Astrocyte (in vitro differentiated cells and primary cell): ENCODE data around the gene COA6. TPM values are rescaled to one million over a fixed set of nuclear protein-coding genes. Genes with fewer than 3 reads are reported as not detected.

Source experiments
- DNase-seq: peaks from one replicate; pipeline ENCODE4 v3.0.0-alpha.2; 2010; ENCODE audit warnings: low read depth
- FAIRE-seq: peaks from 2 replicates; lab custom pipeline; 2011; peaks lifted over from hg19 to GRCh38; lab: Jason Lieb, UNC
- H2AFZ ChIP-seq: 2 replicates; pipeline ENCODE4 v1.6.0; 2012; ENCODE audit warnings: low read depth, low read length, inconsistent platforms
- H3K27ac ChIP-seq: 2 replicates; pipeline ENCODE4 v1.5.1; 2011; ENCODE audit warnings: low read depth, low read length, inconsistent platforms
- H3K27me3 ChIP-seq: 2 replicates; pipeline ENCODE4 v1.6.0; 2011; ENCODE audit warnings: low read length, inconsistent platforms; ENCODE audit not compliant: insufficient read depth
- H3K36me3 ChIP-seq: 2 replicates; pipeline ENCODE4 v1.5.1; 2011; ENCODE audit warnings: low read length, inconsistent platforms; ENCODE audit not compliant: insufficient read depth
- H3K4me1 ChIP-seq: 2 replicates; pipeline ENCODE4 v1.5.1; 2011; ENCODE audit warnings: low read length, inconsistent platforms; ENCODE audit not compliant: insufficient read depth
- H3K4me2 ChIP-seq: 2 replicates; pipeline ENCODE4 v1.6.0; 2012; ENCODE audit warnings: low read length, inconsistent platforms
- H3K4me3 ChIP-seq: 2 replicates; pipeline ENCODE4 v1.5.1; 2011; ENCODE audit warnings: low read depth, mild to moderate bottlenecking, low read length, inconsistent platforms; ENCODE audit not compliant: insufficient read depth
- H3K79me2 ChIP-seq: 2 replicates; pipeline ENCODE4 v1.6.0; 2012; ENCODE audit warnings: mild to moderate bottlenecking, low read length, inconsistent platforms; ENCODE audit not compliant: insufficient read depth
- H3K9ac ChIP-seq: 2 replicates; pipeline ENCODE4 v1.6.0; 2012; ENCODE audit warnings: mild to moderate bottlenecking, low read length, inconsistent platforms
- H3K9me3 ChIP-seq: 2 replicates; pipeline ENCODE4 v1.5.1; 2012; ENCODE audit warnings: low read depth, mild to moderate bottlenecking, low read length, inconsistent platforms; ENCODE audit not compliant: insufficient read depth
- H4K20me1 ChIP-seq: 2 replicates; pipeline ENCODE4 v1.6.0; 2012; ENCODE audit warnings: low read length, inconsistent platforms; ENCODE audit not compliant: insufficient read depth
- H3K27ac Mint-ChIP-seq: one replicate; pipeline ENCODE4 v1.8.0; 2021; ENCODE audit warnings: mild to moderate bottlenecking, mixed read lengths; ENCODE audit not compliant: unreplicated experiment
- H3K27me3 Mint-ChIP-seq: one replicate; pipeline ENCODE4 v1.8.0; 2021; ENCODE audit warnings: low read depth, mixed read lengths; ENCODE audit not compliant: unreplicated experiment
- H3K36me3 Mint-ChIP-seq: one replicate; pipeline ENCODE4 v1.8.0; 2021; ENCODE audit warnings: low read depth, mixed read lengths; ENCODE audit not compliant: unreplicated experiment
- H3K4me1 Mint-ChIP-seq: one replicate; pipeline ENCODE4 v1.8.0; 2021; ENCODE audit warnings: low read depth, mixed read lengths; ENCODE audit not compliant: unreplicated experiment
- H3K4me3 Mint-ChIP-seq: one replicate; pipeline ENCODE4 v1.8.0; 2021; ENCODE audit warnings: mild to moderate bottlenecking, moderate library complexity, mixed read lengths; ENCODE audit not compliant: unreplicated experiment
- H3K9me3 Mint-ChIP-seq: one replicate; pipeline ENCODE4 v1.8.0; 2021; ENCODE audit warnings: mild to moderate bottlenecking, mixed read lengths; ENCODE audit not compliant: unreplicated experiment
- EZH2 ChIP-seq: IDR thresholded peaks from 2 replicates; pipeline ENCODE4 v1.6.1; 2012; ENCODE audit warnings: mild to moderate bottlenecking, low read length, inconsistent platforms; ENCODE audit not compliant: insufficient read depth
- total RNA-seq: library from RNA; stranded (reverse); gene quantifications from 2 replicates; pipeline ENCODE4 v1.2.1, GENCODE V29; 2021
- TF ChIP-seq, protein P1 (sequence below): IDR thresholded peaks from 2 replicates; pipeline ENCODE4 v1.5.1; 2011; ENCODE audit warnings: low read depth, mild to moderate bottlenecking, inconsistent platforms, low read length, moderate library complexity; ENCODE audit not compliant: insufficient read depth

Gene COA6
- total RNA-seq, 1 donor from 2014 or later = 22.0 TPM

GRCh38 chr1:234400773-234401172 lies 27.5 kb downstream of the COA6 start:
- Histone ChIP-seq H3K9ac (no peak overlapping the region), H3K36me3 (no peaks in the 10 kb centered on the region), H3K4me3 (no peak overlapping the region), H3K27me3 (no peaks in the 10 kb centered on the region), H3K27ac (no peak overlapping the region), H3K4me1 (peaks cover 6% of the 10 kb centered on the region), H2AFZ (no peak overlapping the region), H3K79me2 (no peaks in the 10 kb centered on the region), H3K9me3 (no peaks in the 10 kb centered on the region), H3K4me2 (no peak overlapping the region), H4K20me1 (no peaks in the 10 kb centered on the region)
- Mint-ChIP-seq H3K27me3 (no peaks in the 10 kb centered on the region), H3K9me3 (no peaks in the 10 kb centered on the region), H3K27ac (no peak overlapping the region), H3K4me1 (peaks cover 8% of the 10 kb centered on the region), H3K36me3 (peaks cover 6% of the 10 kb centered on the region), H3K4me3 (no peak overlapping the region)
- TF ChIP-seq, protein P1, sequence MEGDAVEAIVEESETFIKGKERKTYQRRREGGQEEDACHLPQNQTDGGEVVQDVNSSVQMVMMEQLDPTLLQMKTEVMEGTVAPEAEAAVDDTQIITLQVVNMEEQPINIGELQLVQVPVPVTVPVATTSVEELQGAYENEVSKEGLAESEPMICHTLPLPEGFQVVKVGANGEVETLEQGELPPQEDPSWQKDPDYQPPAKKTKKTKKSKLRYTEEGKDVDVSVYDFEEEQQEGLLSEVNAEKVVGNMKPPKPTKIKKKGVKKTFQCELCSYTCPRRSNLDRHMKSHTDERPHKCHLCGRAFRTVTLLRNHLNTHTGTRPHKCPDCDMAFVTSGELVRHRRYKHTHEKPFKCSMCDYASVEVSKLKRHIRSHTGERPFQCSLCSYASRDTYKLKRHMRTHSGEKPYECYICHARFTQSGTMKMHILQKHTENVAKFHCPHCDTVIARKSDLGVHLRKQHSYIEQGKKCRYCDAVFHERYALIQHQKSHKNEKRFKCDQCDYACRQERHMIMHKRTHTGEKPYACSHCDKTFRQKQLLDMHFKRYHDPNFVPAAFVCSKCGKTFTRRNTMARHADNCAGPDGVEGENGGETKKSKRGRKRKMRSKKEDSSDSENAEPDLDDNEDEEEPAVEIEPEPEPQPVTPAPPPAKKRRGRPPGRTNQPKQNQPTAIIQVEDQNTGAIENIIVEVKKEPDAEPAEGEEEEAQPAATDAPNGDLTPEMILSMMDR = no peak
- TF ChIP-seq EZH2 = no peak
- no peak for FAIRE-seq
- DNase-seq = no peak

GRCh38 chr1:234401658-234402057 lies 28.4 kb downstream of the COA6 start:
- H3K36me3 ChIP-seq = no peaks in the 10 kb centered on the region
- no peak for FAIRE-seq

GRCh38 chr1:234402939-234403338 lies 29.7 kb downstream of the COA6 start:
- Histone ChIP-seq H3K4me1 (peaks cover 6% of the 10 kb centered on the region), H3K36me3 (no peaks in the 10 kb centered on the region), H3K9ac (no peak overlapping the region), H3K27me3 (no peaks in the 10 kb centered on the region), H3K4me2 (no peak overlapping the region), H3K27ac (no peak overlapping the region), H3K79me2 (no peaks in the 10 kb centered on the region), H2AFZ (no peak overlapping the region), H3K4me3 (no peak overlapping the region), H4K20me1 (no peaks in the 10 kb centered on the region), H3K9me3 (no peaks in the 10 kb centered on the region)
- DNase-seq (no peak), FAIRE-seq (no peak)
- Mint-ChIP-seq H3K27ac (no peak overlapping the region), H3K4me3 (no peak overlapping the region), H3K4me1 (peaks cover 8% of the 10 kb centered on the region), H3K27me3 (no peaks in the 10 kb centered on the region), H3K9me3 (no peaks in the 10 kb centered on the region), H3K36me3 (peaks cover 3% of the 10 kb centered on the region)
- TF ChIP-seq EZH2 = no peak
- TF ChIP-seq, protein P1 = no peak

More at GRCh38 chr1:234401658-234402057, 28.4 kb downstream of the COA6 start:
- H3K27ac Mint-ChIP-seq = no peak overlapping the region
- no peaks in the 10 kb centered on the region for H3K27me3 ChIP-seq
- H3K27me3 Mint-ChIP-seq = no peaks in the 10 kb centered on the region
- H3K36me3 Mint-ChIP-seq = peaks cover 5% of the 10 kb centered on the region
- no peak overlapping the region for H2AFZ ChIP-seq
- H3K9ac ChIP-seq = no peak overlapping the region
- no peak for DNase-seq
- peaks cover 6% of the 10 kb centered on the region for H3K4me1 ChIP-seq
- H3K4me1 Mint-ChIP-seq = peaks cover 8% of the 10 kb centered on the region
- H3K9me3 Mint-ChIP-seq = no peaks in the 10 kb centered on the region
- H3K4me3 ChIP-seq = no peak overlapping the region
- no peak overlapping the region for H3K4me2 ChIP-seq
- TF ChIP-seq, protein P1 = no peak
- no peak for TF ChIP-seq EZH2
- no peaks in the 10 kb centered on the region for H3K79me2 ChIP-seq
- H3K9me3 ChIP-seq = no peaks in the 10 kb centered on the region
- H4K20me1 ChIP-seq = no peaks in the 10 kb centered on the region
- no peak overlapping the region for H3K4me3 Mint-ChIP-seq
- no peak overlapping the region for H3K27ac ChIP-seq
